Amniotic epithelial cell (primary cell): Measurements from ENCODE around the gene LMNA.

Experiments used
- DNase-seq: peaks from one replicate; pipeline ENCODE4 v3.0.0-alpha.2; 2010; ENCODE audit warnings: low read depth

The LMNA gene

DNA sequence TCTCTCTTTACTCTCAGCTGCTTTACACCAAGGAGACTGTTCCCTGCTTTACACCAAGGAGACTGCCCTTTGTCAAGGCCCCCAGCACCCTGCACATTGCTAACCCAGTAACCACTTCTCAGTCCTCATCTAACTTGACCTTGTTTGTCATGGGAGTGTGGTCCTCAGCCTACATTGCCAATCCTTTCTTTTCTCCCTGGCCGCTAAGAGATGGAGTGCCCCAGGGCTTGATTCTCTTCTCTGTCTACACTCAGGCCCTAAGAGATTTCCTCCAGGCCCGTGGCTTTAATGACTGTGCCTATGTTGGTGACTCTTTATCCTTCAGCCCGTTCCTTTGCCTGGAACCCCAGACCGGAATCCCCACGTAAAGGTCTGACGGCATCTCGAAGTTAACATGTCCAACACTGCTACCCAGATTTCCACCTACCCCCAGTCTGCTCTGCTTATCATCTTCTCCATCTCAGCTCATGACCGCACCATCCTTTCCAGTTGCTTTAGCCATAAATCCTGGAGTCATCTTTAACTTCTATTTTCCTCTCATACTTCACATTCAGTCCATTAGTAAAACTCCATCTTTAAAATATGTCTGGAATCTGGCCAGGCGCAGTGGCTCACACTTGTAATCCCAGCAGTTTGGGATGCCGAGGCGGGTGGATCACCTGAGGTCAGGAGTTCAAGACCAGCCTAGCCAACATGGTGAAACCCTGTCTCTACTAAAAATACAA lies 29.4 kb downstream of the LMNA start:
- DNase-seq = peak; percentile 92

- DNase-seq = no peak
Measured at GRCh38 chr1:156144742-156145141, 30.2 kb downstream of the LMNA start.

GRCh38 chr1:156145650-156146019 lies 31.1 kb downstream of the LMNA start:
- no peak for DNase-seq

- peak; percentile 91 for DNase-seq
Measured at GRCh38 chr1:156146020-156146768, 31.7 kb downstream of the LMNA start.

GRCh38 chr1:156146769-156147405 lies 32.4 kb downstream of the LMNA start:
- peak; percentile 48 for DNase-seq

DNA sequence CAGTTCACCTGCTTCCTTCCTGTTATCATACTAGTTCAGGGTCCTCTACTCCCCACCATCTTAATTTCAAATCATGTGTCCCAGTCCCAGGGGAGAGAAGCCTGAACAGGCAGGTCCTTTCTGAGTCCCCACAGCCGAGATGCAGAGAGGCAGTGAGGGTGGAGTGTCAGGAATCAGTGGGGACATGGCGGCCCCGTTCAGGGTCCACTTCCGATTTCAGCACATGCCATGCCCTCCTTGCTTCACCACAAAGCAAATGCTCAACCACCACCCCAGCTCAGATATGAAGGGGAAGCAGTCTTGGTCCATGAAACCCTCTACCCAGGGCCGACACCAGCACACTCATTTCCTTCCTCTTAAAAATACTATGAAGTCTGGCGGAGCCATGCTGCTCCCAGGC lies 33.7 kb downstream of the LMNA start:
- no peak for DNase-seq

GRCh38 chr1:156149374-156150332 lies 35.1 kb downstream of the LMNA start:
- no peak for DNase-seq

- DNase-seq = no peak
Measured at GRCh38 chr1:156150333-156151011, 36.0 kb downstream of the LMNA start.

GRCh38 chr1:156151093-156151688 lies 36.7 kb downstream of the LMNA start:
- DNase-seq = peak; percentile 73

- DNase-seq = peak; percentile 68
Measured at GRCh38 chr1:156152628-156153027, 38.1 kb downstream of the LMNA start.

GRCh38 chr1:156153362-156153761 lies 38.9 kb downstream of the LMNA start, which contains the start of gene SEMA4A:
TSS of gene SEMA4A (plus strand) at chr1:156153585. CDS start at chr1:156154579, 994 bp downstream.
- DNase-seq = no peak

DNA sequence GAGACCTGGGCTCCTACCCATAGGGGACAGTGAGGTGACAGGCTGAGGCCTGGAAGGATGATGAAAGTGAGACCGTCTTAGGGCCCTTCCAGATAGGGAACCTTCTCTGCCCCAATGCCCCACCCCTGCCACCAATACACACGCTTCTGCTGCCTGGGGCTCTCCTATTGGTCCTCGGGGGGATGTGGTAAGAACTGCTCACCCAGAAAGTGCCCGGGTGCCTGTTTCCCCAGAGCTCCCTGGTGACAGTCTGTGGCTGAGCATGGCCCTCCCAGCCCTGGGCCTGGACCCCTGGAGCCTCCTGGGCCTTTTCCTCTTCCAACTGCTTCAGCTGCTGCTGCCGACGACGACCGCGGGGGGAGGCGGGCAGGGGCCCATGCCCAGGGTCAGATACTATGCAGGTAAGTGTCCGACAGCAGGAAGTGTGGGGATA lies 39.8 kb downstream of the LMNA start:
- DNase-seq = no peak

DNA sequence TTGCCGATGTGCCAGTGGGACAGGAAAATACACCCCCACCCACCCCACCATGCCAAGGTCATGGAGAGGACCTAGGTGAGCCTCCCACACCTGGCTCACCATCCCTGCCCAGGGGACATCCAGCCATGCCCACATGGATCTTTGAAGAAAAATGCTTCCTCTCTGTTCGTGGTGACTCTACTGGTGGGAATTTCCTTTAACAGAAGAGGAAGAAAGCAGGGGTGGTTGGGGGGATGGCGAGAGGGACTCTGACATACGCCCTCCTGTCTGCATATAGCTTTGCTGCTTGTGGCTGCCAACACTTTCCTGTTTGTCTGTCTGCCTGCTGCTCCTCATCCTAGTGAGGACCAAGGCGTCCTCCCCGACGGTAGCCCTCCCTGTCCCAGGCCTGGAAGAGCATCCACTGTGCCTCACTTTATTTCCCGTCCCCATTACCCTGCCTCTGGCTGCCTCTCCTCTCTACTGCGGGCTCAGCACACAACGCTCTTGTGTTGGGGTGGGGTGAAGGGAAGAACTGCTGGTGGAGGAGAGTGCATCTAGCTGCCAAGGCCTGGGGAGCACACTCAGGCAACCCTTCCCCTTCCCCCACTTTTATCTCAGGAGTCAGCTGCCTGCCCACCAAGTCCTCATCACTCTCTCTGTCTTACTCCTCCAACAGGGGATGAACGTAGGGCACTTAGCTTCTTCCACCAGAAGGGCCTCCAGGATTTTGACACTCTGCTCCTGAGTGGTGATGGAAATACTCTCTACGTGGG lies 41.4 kb downstream of the LMNA start:
- DNase-seq = no peak

GRCh38 chr1:156157506-156157905 lies 43.0 kb downstream of the LMNA start:
- DNase-seq = no peak

DNA sequence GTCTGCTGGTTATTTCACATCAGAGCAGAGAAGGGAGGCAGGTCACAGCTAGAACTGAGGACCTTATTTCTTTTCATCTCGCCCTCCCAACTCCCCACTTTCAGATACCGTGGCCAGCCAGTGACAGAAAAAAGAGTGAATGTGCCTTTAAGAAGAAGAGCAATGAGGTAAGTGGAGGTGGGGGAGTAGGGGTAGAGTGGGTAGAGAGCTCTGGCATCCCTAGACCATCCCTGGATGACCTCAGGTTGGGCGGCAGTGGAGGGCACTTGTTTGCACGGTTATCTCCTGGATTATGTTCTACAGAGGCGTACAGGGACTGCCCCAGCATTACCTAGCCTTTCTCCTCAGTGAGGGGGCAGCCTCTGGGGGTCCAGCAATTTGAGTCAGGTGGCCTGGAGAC lies 43.5 kb downstream of the LMNA start:
- no peak for DNase-seq

DNA sequence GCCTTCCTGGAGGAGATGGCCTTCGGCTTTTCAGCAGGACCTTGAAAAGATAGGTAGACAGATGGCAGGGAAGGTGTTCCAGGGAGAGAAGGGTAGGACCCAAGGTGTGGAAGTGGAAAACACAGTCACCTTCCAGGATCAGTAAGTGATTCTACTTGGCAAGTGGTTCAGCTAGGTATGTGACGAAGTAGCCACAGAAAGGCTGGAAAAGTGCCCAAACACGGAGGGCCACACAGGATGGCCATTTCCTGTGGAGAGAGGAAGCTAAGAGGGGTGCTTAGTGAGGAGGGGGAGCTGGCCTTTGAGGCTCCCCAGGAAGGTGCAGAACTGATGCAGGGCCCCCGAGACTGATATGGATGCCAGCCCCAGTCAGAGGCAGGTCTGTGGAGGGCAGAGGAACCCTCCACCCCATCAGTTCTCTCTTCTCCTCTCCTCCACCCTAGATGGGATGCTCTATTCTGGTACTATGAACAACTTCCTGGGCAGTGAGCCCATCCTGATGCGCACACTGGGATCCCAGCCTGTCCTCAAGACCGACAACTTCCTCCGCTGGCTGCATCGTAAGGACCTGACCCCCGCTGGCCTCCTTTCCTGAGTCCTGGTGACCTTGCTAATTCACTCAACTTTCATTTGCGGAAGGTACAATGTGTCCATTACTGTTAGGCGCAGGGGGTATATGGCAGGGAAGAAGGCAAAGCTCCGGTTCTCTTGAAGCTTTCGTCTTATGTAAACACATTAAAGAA lies 45.7 kb downstream of the LMNA start:
- DNase-seq = no peak

DNA sequence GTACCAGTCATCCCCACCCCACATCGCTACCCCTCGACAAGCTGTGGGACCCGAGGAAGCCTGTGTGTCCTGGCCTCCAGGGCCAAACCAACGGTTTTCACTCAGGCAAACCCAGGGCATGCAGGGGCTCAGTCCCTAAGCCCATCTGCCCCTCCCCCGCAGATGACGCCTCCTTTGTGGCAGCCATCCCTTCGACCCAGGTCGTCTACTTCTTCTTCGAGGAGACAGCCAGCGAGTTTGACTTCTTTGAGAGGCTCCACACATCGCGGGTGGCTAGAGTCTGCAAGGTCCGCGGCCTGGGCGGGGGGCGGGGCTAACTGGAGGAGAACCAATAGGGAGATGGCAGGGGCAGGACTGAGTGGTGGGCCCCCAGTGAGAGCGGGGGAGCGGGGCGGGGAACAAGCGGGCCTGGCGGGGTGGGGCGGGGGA lies 46.2 kb downstream of the LMNA start:
- DNase-seq = peak; percentile 59

GRCh38 chr1:156162430-156163037 lies 48.0 kb downstream of the LMNA start:
- DNase-seq = peak; percentile 72

DNA sequence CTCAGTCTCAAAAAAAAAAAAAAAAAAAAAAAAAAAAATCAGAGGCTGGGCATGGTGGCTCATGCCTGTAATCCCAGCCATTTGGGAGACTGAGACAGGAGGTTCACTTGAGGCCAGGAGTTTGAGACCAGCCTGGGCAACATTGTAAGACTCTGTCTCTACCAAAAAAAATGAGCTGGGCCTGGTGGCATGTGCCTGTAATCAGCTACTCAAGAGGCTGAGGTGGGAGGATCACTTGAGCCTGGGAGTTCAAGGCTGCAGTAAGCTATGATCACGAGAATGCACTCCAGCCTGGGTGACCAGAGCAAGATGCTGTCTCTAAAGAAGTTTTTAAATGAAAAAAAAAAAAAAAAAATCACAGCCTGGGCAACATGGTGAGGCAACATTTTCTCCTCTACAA lies 49.2 kb downstream of the LMNA start:
- DNase-seq = no peak
